ENCODE measurements around the gene MKNK1.

MKNK1 gene

DNA sequence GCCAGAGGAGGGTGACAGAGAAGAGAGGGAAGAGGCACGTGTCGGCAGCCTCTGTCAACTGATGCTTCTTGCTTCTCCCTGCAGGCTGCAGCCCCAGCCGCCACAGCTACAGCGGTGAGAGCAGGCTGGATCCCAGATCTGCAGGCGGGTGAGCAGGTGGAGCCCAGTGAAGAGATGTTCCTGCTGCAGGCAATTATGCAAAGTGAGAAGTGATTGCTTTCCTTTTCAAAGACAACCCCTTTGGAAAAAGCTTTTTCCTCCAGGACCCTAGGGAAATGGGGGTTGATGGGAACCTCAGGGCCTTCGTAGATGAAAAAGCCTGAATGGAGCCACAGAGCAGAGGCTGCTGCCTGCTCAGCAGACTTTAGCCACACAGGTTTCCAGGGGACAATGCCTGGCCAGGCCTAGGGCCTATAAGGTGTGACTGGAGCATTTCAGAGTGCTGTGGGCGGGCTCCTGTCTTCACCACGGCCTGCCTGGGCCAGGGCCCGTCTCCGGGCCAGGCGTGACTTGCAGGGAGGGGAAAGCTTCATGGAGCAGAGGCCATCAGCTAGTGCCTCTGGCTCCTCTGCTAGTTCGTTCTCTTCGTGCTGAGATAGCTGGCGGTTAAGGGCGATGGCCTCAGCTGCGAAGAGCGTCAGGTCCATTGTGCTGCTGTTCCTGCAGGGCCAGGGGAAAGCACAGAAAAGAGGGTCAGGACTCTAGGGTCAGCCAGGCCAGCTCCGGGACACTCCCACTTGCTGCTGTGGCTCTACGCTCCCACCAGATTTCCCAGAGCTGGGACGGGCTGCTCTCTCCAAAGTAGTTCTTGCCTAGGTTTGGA lies 45.7 kb downstream of the MKNK1 start:
- no peak for DNase-seq (ENCODE audit: low spot score)

- no peak for DNase-seq (ENCODE audit: low spot score)
Observed at GRCh38 chr1:46557403-46557802, 46.7 kb downstream of the MKNK1 start.

GRCh38 chr1:46556822-46557221 lies 47.2 kb downstream of the MKNK1 start:
- DNase-seq (ENCODE audit: low spot score), result peak; percentile 55

DNA sequence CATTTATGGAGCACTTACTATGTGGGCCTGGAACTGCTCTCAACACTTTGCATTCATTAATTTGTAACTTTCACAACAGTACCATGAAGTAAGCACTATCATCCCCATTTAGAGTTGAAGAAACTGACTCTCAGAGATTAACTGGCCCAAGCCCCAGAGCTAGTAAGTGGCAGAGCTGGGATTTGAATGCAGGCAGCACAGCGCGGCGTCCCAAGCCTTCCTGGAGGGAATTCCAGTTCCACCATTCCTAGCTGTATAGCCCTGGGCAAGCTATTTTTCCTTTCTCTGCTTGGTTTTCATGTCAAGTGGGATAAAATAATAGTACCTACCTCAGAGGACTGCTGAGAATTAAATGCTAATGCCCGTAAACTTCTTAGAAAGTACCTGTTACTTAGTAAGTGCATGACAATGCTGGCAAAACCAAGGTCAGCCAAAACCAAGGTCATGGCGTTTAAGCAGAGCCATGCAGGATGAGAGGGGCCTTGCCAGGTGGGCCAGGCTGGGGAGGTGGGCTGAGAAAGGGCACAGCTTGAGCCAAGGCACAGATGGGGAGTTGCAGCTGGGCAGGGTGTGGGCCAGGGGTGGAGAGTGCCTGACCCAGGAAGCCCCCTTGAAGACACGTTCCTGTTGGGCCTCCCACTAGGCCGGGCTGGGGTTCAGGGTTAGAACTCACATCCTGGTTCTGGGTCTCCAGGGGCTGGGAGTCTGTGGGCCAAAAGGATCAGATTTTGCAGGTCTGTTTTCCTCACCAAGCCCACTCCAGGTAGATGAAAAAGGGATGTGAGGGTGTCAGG lies 48.0 kb downstream of the MKNK1 start:
- no peak for DNase-seq (ENCODE audit: low spot score)

DNA sequence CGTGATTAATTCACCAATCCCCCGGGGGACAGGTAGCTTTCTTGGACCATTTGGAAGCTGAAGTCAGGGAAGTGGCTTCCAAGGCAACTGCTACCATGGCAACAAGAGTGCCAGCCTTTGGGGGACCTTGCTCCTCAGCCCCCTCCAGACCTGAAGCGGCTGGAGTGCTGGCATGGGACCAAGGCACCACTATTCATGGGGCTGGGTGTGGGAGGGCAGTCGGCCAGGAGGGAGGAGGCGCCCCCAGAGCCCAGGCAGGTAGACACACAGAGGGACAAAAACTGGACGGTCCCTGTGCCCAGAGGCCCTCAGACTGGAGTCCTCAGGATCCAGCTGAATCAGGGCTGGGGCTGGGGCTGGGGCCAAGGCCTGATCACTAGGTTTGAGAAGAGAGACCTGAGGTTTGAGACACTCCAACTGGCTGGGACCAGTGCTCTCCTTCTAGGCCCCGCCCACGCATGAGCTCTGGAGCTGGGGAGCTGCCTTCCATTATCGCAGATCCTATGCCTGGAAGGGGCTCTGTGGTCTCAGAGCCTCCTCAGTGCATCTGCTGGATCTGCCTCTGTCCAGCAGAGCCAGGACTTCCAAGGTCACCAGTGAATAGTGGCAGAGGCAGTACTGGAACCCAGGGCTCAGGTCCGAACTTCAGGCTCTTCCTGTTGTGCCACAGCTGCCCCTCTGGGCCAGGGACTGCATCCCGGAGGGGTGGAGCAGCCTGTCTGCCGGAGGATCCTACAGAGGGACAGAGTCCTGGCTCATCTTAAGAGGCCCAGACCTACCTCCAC lies 49.3 kb downstream of the MKNK1 start:
- DNase-seq (ENCODE audit: low spot score), result no peak

DNA sequence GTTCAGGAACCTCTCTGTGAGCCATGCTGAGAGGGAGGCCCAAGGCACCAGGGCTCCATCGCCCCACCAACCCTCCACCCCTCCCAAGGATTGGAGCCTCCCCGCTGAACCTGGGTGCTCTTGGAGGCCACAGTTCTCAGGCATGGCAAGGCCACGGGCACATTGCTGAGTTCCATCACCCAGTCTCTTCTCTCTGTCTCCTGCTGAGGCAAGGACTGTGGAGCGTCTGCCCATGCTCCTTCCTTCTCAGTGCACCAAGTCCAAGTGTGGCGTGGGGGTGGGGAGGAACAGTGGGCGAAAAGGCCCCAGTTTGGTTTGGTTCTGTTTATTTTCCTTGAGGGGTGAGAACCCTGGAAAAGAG lies 49.9 kb downstream of the MKNK1 start:
- no peak for DNase-seq (ENCODE audit: low spot score)

GRCh38 chr1:46553506-46553905 lies 50.6 kb downstream of the MKNK1 start:
- no peak for DNase-seq (ENCODE audit: low spot score)

DNA sequence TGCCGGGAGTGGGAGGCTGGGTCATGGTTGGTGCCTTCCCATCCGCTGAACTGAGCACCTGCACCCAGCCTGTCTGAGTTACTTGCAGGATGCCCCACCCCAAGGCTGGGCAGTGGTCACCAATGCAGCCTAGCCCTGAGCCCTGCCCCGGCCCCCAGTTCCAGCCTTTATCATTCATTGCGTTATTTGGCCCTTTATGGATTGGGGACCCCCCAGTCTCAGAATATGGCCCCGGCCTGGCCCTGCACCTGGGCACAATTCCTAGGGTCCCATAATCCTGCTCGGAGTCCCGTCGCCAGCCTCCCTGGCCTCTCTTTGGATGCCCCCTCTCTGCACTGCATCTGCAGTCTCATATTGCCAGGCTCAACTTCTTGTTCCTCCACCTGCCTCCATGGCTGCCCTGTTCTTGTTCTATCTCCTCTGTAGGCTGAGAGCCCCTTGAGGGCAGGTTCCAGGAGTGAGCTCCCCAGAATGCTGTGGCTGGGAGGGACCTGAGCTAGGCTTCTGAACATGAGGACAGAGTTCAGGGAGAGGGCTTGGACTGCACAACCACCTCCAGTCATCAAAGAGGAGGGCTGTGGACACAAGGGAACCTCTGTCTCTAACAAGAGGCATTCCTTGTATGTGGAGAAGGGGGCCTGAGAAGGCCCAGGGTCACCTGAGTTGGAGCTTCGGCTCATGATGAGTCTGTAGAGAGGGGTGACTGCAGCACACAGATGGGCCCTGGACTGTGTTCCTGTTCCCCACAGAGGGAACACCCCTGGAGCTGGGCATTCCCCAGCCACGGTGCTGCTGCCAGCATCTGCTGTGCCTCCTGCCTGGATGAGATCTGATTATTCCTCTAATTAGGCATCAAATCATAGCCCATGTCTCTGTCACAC lies 51.5 kb downstream of the MKNK1 start:
- DNase-seq (ENCODE audit: low spot score), result no peak

DNA sequence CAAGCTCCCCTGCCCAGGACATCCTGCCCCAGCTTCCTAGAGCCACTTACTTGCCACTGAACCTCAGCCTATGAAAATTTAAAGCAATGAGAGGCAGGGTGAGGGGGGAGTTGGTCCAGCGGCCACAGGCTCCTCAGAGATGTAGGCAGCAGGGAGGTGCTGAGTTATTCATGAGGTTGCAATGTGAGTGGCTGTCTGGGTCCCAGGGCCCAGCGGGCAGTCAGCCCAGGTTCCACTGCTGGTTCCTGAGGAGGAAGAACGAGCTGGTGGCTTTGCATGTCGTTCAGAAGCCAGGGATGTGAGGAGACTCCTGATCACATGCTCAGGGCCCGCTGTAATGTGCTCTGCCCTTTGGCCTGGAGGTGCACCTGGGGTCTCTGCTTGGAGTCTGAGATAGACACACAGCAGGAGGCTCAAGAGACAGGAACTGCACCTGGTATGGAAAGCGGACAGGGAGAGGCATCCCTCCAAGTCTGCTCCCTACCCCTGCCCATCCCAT lies 52.4 kb downstream of the MKNK1 start, which contains the start of gene KNCN:
KNCN (minus strand) TSS at position 51 of the 499 bp plus-strand sequence. CDS start 432 bp downstream, outside the sequence.
- DNase-seq (ENCODE audit: low spot score), result no peak

DNA sequence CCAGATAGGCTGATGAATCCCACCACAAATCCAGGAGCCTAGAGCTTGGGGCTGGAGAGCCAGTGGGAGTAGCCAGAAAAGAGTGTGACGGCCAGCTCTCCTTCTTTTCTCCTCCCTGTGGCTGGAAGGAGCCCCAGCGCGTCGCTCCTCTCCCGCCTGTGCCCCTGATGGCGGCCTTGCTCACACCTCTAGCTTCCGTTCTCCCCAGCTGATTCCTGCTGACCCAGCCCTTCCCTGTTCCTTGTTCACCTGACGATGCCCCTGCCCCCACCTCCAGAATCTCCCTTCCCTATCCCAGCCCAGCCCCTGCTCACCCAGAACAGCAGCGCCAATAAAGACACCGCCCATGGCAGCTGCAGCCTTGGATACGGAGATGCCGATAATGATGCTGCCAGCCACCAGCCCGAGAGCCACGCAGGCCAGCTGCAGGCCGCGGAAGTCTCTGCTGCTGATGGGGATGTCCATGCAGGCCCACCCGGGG lies 53.3 kb downstream of the MKNK1 start:
- DNase-seq (ENCODE audit: low spot score), result no peak

DNA sequence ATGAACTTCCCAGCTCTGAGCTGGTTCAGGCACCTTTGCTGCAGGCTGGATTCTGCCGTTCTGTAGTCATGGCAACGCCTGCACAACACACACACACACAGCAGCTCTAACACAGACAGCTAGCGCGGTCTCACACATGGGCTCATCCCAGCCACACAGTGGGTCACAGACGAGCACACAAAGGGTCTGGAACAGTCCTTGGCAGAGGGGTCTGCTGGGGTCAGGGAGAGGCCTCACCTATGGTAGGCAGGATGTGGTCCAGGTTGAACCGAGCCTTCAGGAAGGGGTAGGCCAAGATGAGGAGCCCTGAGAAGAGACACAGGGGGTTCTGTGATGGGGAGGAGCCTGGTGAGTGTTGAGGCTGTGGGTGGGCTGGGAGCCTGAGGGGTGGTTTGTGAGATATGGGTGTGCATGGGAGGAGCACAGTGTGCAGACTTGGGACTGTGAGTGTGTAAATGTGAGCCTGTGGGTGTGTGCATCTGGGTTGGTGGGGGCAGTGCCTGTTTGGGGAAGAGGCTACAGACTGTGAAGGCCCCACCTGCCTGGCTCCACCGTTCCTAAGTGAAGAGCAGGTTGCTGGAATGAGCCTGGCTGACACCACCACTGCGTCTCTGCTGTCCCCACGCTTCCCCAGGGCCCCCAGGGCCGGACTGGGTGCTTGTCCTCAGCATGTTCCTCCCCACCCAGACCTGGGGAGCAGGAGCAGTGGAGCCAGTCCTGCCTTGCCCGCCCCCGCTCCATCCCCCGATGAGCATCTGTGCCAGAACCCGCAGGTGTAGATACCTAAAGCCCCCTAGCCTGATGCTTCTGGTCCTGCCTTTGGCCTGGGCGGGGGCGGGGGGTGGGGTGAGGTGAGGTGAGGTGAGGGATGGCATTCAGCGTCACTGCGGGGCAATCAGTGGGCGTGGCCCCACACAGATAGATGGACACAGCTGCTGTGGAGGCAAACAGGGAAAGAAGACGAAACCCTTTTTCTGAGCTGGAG lies 54.1 kb downstream of the MKNK1 start:
- peak; percentile 84 for DNase-seq (ENCODE audit: low spot score)

- DNase-seq (ENCODE audit: low spot score), result peak; percentile 67
Observed at GRCh38 chr1:46547481-46548383, 56.3 kb downstream of the MKNK1 start.

DNA sequence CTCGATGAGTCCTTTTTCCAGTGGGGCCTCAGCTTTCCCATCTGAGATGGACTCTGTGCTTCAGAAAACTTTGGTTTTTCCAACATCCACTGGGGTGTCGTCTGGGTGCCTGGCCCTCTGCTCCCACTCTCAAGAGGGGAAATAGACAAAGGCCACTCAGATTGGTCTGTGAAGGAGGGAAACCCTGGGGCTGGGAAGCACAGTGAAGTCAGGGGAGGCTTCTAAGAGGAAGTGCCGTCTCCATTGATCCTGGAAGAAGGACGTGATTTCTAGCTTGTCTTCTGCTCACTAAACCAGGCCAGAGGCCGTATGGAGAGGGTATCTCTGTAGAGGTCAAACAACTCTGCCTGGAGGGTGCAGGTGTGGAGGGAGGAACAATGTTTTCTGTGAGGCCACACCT lies 57.9 kb downstream of the MKNK1 start:
- no peak for DNase-seq (ENCODE audit: low spot score)

GRCh38 chr1:46545784-46546183 lies 58.3 kb downstream of the MKNK1 start:
- DNase-seq (ENCODE audit: low spot score), result no peak

DNA sequence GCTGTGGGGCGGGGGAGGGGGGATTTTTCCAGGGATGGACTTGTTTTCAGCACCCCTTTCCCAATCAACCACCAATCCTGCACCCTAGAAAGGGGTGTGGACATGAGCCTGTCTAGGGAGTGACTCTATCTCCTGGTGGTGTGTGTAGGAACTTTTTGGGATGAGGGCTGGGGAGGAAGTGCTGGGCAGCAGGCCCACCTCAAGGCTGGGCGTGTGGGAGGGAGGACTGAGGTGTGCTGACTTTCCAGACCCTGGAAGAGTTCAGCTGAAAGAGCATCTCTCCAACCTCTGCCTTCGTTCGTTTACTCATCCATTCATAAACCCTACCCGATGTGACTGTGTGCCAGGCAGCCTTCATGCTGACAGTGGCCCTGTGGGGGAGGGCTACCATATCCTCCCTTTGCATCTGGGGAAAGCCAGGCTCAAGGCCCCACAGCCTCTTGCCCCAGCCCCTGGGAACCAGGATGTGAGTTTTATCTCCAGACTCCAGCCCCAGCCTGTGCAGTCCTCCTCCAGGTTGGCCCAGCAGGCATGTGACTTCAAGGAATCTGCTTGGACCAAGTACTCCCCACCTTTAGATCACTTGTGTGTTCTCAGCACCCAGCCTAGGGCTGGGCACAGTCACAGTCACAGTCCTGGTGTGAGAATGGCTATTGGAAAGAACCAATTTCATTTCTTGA lies 59.4 kb downstream of the MKNK1 start:
- DNase-seq (ENCODE audit: low spot score), result no peak

GRCh38 chr1:46543761-46544560 lies 60.1 kb downstream of the MKNK1 start:
- no peak for DNase-seq (ENCODE audit: low spot score)

DNA sequence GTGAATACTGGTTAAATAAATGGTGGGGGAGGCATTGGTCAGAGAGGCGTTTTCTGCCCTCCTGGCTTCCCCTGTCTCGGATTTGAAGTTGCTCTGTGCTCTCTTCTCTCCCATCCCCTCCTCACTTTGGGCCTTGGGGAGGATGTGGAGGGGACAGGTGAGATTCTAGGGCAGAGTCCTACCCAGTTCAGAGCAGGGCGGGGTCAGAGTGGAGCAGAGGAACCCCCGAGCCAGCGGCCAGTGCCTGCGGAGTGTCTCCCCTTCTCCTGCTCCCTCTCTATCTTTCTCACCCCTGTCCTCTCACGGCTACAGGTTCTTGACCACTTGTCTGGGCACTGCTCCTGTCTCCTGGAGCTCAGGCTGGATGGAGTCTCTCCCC lies 60.7 kb downstream of the MKNK1 start:
- DNase-seq (ENCODE audit: low spot score), result no peak
